NT2/D1 (cell line): ENCODE results near the gene DIS3L2.

Source experiments
- SUZ12 ChIP-seq: IDR thresholded peaks from 2 replicates; pipeline ENCODE4 v1.6.1; 2011; ENCODE audit not compliant: insufficient read length, insufficient read depth; ENCODE audit errors: extremely low read depth
- ZNF274 ChIP-seq: IDR thresholded peaks from 2 replicates; pipeline ENCODE4 v1.6.1; 2011; ENCODE audit warnings: mild to moderate bottlenecking, low read depth, low read length

- TF ChIP-seq SUZ12 (no peak), ZNF274 (no peak)
Measured at GRCh38 chr2:232008907-232009638, 47.6 kb downstream of the DIS3L2 start.
